ENCODE results near the gene CRISPLD2.

The CRISPLD2 gene

DNA sequence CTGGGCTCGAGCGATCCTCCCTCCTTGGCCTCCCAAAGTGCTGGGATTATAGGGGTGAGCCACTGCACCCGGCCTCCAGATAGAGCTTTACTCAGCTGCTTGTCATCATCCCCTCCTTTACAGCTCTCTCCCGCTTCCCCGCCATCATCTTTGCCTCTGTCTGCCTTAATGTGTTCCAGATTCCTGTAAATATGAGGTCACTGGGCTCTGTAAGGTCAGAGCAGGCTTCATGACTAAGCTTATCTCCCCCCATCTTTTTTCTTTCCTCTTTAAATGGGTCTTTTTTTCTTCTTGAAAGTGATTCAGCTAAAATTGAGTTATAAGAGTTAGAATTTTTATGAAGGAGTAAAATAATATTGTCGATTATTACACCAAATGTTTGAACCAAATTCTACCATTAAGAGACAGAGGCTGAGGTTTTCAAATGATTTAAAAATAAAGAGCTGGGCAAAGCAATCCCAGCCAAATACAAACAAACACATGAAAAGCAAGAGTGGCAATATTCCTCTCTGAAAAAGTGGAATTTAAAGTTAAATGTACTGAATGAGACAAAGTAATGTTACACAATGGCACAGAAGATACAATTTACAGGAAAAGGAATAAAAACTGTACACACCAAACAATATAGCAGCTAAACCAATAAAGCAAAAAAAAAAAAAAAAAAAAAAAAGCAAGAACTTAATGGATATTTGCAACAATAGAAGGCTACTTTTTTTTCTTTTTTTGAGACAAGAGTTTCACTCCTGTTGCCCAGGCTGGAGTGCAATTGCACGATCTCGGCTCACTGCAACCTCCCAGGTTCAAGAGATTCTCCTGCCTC is 62.1 kb downstream of the CRISPLD2 start:
- H3K27ac ChIP-seq: no peak overlapping the region
- TF ChIP-seq, protein P1, sequence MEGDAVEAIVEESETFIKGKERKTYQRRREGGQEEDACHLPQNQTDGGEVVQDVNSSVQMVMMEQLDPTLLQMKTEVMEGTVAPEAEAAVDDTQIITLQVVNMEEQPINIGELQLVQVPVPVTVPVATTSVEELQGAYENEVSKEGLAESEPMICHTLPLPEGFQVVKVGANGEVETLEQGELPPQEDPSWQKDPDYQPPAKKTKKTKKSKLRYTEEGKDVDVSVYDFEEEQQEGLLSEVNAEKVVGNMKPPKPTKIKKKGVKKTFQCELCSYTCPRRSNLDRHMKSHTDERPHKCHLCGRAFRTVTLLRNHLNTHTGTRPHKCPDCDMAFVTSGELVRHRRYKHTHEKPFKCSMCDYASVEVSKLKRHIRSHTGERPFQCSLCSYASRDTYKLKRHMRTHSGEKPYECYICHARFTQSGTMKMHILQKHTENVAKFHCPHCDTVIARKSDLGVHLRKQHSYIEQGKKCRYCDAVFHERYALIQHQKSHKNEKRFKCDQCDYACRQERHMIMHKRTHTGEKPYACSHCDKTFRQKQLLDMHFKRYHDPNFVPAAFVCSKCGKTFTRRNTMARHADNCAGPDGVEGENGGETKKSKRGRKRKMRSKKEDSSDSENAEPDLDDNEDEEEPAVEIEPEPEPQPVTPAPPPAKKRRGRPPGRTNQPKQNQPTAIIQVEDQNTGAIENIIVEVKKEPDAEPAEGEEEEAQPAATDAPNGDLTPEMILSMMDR (IDR thresholded peaks at IDR 0.05): no peak
- no peak for TF ChIP-seq ZFX (IDR thresholded peaks at IDR 0.05; ENCODE audit: borderline replicate concordance)

DNA sequence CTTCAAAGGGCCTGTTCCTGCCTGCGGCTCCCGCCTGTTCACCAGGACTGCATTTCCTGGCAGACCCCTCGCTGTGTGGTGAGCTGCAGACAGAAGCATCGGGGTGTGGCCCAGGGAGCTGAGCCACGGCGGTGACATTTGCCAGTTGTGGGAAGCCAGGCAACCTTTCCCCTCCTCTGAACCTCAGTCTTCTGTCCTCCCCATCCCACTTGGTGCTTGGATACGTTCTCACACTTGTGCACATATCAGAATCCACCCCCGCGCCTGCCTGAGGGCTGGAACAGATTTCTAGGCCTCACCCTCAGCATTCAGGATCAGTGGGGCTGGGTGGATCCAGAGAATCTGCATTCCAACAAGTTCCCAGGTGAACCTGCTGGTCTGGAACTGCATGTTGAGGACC is 63.5 kb downstream of the CRISPLD2 start:
- H3K27ac ChIP-seq: no peak overlapping the region
- TF ChIP-seq ZFX (IDR thresholded peaks at IDR 0.05; ENCODE audit: borderline replicate concordance): no peak
- TF ChIP-seq, protein P1 (IDR thresholded peaks at IDR 0.05): no peak

DNA sequence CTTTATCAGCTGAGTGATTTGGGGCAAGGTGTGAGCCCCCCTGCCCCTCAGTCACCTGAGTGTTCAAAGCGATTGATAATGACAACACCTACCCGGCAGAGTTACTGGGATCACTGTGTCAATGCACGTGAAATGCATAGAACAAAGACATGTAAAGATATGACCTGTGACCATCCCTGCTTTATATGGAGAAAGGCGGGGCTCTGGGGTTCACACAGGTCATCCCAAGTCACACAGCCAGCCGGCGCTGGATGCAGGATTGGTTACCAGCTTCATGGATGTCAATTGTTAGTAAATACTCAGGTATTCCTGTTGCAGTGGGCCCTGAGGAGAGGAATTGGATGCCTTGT is 64.4 kb downstream of the CRISPLD2 start:
- H3K27ac ChIP-seq: no peak overlapping the region
- TF ChIP-seq ZFX (IDR thresholded peaks at IDR 0.05; ENCODE audit: borderline replicate concordance): no peak
- TF ChIP-seq, protein P1 (IDR thresholded peaks at IDR 0.05): no peak

DNA sequence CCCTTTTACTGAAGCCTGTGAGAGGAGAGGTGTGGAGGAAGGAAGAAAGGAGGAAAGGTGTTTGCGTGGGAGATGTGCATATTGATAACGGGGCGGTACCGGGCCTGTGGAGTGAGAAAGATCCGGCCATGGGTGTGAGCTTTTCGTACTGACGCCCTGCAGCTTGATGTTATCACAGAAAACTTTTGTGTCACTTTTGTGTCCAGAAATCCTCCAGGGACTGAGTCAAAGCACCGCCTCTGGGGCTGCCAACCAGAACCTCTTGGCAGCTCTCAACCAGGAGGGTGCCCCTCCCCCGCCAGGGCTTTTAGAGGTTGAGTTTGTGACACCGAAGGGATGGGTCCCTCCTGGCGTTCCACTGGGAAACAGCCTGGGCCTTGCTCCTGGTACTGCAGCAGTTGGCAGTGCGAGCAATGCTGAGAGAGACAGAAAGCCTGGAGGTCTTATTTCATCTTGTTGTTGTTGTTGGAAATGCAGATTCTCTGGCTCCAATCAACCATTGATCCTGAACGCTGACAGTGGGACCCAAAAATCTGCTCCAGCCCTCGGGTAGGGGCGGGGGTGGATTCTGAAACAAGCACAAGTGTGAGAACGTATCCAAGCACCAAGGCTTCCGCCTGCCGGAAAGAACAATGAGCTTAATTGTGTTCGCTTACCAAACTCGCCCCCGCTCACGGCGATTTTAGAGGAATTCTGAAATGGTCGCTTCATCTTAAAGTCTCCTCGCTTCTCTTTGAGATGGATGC is 65.0 kb downstream of the CRISPLD2 start:
- TF ChIP-seq ZFX (IDR thresholded peaks at IDR 0.05; ENCODE audit: borderline replicate concordance): no peak
- TF ChIP-seq, protein P1 (IDR thresholded peaks at IDR 0.05): no peak
- no peak overlapping the region for H3K27ac ChIP-seq

DNA sequence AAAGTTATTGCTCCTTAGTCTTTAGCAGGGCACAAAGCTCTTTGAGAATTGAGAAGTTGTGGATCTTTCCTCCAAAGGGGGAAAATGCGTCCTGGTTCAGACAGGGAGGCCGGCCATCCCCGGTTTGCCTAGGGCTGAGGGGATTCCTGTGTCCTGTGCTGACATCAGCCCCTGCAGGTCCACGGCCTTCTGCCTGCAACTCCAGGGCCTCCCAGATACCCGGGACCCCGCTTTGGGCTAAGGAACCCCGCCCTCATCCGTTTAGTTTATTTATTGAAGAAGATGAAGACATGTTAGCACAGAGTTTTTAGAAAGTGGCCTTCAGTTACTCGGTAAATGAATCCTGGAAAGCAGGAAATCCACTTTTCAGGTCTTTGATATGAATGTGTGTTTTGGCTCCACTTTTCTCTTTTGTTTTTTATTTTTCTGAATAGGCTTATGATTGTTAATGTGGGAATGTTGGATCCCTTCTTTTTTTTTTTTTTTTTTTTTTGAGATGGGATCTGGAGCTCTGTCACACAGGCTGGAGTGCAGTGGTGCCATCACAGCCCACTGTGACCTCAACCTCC is 65.6 kb downstream of the CRISPLD2 start:
- TF ChIP-seq, protein P1 (IDR thresholded peaks at IDR 0.05): no peak
- TF ChIP-seq ZFX (IDR thresholded peaks at IDR 0.05; ENCODE audit: borderline replicate concordance): no peak
- H3K27ac ChIP-seq: no peak overlapping the region

DNA sequence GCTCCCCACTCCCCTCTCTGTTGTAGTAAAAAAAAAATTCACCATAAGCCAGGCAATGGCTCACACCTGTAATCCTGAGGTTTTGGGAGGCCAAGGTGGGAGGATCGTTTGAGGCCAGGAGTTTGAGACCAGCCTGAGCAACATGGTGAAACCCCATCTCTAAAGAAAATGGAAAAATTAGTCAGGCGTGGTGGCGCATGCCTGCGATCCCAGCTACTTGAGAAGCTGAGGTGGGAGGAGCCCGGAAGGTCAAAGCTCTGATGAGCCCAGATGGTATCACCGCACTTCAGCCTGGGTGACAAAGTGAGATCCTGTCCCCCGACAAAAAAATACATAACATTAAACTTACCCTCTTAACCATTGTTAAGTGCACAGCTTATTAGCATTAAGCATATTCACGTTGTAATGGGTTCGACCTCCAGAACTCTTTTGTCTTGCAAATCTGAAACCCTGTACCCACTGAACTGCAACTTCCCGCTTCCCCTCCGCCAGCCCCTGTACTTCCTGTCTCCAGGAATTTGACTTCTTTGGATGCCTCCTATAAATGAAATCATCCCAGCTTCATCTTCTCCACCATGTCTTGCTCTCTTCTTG is 66.8 kb downstream of the CRISPLD2 start:
- no peak overlapping the region for H3K27ac ChIP-seq
- TF ChIP-seq ZFX (IDR thresholded peaks at IDR 0.05; ENCODE audit: borderline replicate concordance): no peak
- TF ChIP-seq, protein P1 (IDR thresholded peaks at IDR 0.05): no peak

All from 22Rv1 (cell line).